Ovary (tissue), 3 donors: ENCODE data around the gene UBAP1L.

Experiments used
- EP300 ChIP-seq: sonication (generic); formaldehyde crosslinking; IDR thresholded peaks from one replicate; pipeline ENCODE4 v1.6.1; 2017; ENCODE audit warnings: antibody characterized with exemption
- POLR2A ChIP-seq: fragments of 450-650 bp; IDR thresholded peaks from one replicate; pipeline ENCODE4 v1.6.1; 2017; ENCODE audit warnings: antibody characterized with exemption, mild to moderate bottlenecking, moderate library complexity
- TF ChIP-seq, protein P1 (sequence below), 3 donors: fragments of 450-650 bp in 2 of 3; fragments of 200-600 bp in 1 of 3; IDR thresholded peaks; one replicate each; pipeline versions ENCODE4 v1.5.1 to v1.8.0; 2016 to 2022; ENCODE audit warnings: antibody characterized with exemption in 3 of 3, mild to moderate bottlenecking in 1 of 3
- donor health status: DM: no; HTN: no; CAD: no.

DNA sequence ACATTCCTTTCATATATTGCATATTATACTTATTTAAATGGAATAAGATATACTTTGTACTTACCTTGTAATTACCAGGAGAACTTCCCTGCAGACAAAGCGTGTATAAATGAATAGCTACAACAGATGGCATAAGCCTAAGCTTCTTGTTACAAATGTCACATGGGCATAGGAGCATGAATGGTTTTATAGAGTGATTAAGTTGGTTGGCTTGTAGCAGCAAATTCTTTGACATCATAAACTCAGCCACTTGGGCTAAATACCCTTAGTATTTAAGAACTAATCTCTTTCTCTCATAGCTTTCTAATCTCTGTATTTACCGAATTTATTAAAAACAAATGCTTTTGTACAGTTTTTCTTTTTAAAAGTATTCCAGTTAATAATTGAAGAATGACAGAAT, at the start of gene UBAP1L:
- TF ChIP-seq, protein P1, sequence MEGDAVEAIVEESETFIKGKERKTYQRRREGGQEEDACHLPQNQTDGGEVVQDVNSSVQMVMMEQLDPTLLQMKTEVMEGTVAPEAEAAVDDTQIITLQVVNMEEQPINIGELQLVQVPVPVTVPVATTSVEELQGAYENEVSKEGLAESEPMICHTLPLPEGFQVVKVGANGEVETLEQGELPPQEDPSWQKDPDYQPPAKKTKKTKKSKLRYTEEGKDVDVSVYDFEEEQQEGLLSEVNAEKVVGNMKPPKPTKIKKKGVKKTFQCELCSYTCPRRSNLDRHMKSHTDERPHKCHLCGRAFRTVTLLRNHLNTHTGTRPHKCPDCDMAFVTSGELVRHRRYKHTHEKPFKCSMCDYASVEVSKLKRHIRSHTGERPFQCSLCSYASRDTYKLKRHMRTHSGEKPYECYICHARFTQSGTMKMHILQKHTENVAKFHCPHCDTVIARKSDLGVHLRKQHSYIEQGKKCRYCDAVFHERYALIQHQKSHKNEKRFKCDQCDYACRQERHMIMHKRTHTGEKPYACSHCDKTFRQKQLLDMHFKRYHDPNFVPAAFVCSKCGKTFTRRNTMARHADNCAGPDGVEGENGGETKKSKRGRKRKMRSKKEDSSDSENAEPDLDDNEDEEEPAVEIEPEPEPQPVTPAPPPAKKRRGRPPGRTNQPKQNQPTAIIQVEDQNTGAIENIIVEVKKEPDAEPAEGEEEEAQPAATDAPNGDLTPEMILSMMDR (IDR thresholded peaks at IDR 0.05): no peak
- TF ChIP-seq POLR2A (no peak), EP300 (no peak)
